ENCODE data around the gene MRGPRD. TPM values are rescaled to one million over a fixed set of nuclear protein-coding genes. Genes with fewer than 3 reads are reported as not detected.

The MRGPRD gene
- total and polyA plus RNA-seq, 4 donors = not detected

DNA sequence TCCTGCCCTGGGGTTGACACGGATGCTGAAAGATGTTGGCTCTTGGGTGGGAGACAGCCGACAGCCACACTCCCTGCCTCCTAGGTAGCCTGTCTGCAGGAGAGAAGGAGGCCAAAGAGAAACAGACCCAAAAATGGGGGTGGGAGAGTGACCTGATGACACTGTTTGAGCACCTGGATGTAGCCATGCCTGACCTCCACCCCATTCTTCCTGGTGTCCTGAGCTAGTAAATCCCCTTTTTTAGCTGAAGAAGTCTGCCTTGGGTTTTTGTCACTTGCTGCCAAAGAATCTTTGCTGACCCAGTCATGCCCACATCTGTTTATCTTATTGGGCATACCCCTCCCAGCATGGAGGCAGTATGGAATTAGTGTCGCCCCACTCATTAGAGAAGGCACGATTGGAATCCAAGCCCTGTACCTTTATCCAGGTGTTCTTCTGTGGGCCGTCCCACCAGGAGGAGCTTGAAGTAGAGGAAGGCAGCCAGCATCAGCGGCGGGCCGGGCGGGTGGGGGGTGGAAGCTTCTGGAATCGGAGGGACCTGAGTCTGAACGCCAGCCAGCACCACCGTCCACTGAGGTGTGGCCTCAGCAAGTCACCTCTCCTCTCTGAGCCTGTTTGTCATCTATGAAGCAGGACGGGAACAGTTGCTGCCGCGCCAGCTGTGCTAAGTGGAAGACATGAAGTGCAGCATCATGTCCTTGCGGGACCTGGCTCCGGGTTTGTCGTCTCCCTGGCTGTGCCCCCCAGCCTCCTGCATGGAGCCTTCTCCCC lies 39.3 kb downstream of the MRGPRD start:
- H3K27ac ChIP-seq (ENCODE audit: low read depth in 1 of 2, low read length in 2 of 2) = no peak overlapping the region
- WGBS = 95% methylated on average over 18 of the region's 18 CpGs
- DNase-seq (ENCODE audit: low spot score) = no peak
- H3K27me3 ChIP-seq (ENCODE audit: control insufficient read depth in 4 of 4, insufficient read depth in 4 of 4, low read length in 3 of 4) = no peaks in the 10 kb centered on the region
- no peaks in the 10 kb centered on the region for H3K4me1 ChIP-seq (ENCODE audit: control insufficient read depth in 4 of 4, insufficient read depth in 4 of 4, low read length in 3 of 4)
- H3K9ac ChIP-seq (ENCODE audit: low read depth in 1 of 2, low read length in 2 of 2) = no peak overlapping the region
- no peaks in the 10 kb centered on the region for H3K9me3 ChIP-seq (ENCODE audit: control insufficient read depth in 4 of 4, low read length in 3 of 4)
- peaks cover 12 to 33% (median 18%) of the 10 kb centered on the region in 4 donors for H3K36me3 ChIP-seq (ENCODE audit: control insufficient read depth in 4 of 4, insufficient read depth in 3 of 4, low read depth in 1 of 4, low read length in 3 of 4)
- TF ChIP-seq FOXA2 (IDR thresholded peaks at IDR 0.05) (no peak), RAD21 (IDR thresholded peaks at IDR 0.05) (no peak), RXRA (IDR thresholded peaks at IDR 0.05) (no peak), NR2F2 (IDR thresholded peaks at IDR 0.05) (no peak), SP1 (IDR thresholded peaks at IDR 0.05) (no peak), HNF4G (IDR thresholded peaks at IDR 0.05) (no peak), HNF4A (conservative IDR thresholded peaks at IDR 0.05) (no peak)
- TF ChIP-seq, protein P1, sequence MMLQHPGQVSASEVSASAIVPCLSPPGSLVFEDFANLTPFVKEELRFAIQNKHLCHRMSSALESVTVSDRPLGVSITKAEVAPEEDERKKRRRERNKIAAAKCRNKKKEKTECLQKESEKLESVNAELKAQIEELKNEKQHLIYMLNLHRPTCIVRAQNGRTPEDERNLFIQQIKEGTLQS (IDR thresholded peaks at IDR 0.05) = no peak
- TF ChIP-seq, protein P2, sequence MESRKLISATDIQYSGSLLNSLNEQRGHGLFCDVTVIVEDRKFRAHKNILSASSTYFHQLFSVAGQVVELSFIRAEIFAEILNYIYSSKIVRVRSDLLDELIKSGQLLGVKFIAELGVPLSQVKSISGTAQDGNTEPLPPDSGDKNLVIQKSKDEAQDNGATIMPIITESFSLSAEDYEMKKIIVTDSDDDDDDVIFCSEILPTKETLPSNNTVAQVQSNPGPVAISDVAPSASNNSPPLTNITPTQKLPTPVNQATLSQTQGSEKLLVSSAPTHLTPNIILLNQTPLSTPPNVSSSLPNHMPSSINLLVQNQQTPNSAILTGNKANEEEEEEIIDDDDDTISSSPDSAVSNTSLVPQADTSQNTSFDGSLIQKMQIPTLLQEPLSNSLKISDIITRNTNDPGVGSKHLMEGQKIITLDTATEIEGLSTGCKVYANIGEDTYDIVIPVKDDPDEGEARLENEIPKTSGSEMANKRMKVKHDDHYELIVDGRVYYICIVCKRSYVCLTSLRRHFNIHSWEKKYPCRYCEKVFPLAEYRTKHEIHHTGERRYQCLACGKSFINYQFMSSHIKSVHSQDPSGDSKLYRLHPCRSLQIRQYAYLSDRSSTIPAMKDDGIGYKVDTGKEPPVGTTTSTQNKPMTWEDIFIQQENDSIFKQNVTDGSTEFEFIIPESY (IDR thresholded peaks at IDR 0.05) = no peak
- TF ChIP-seq, protein P3, sequence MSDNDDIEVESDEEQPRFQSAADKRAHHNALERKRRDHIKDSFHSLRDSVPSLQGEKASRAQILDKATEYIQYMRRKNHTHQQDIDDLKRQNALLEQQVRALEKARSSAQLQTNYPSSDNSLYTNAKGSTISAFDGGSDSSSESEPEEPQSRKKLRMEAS (IDR thresholded peaks at IDR 0.05) = no peak
- no peak overlapping the region for H3K4me3 ChIP-seq (ENCODE audit: low read depth in 1 of 3, low read length in 3 of 3)

DNA sequence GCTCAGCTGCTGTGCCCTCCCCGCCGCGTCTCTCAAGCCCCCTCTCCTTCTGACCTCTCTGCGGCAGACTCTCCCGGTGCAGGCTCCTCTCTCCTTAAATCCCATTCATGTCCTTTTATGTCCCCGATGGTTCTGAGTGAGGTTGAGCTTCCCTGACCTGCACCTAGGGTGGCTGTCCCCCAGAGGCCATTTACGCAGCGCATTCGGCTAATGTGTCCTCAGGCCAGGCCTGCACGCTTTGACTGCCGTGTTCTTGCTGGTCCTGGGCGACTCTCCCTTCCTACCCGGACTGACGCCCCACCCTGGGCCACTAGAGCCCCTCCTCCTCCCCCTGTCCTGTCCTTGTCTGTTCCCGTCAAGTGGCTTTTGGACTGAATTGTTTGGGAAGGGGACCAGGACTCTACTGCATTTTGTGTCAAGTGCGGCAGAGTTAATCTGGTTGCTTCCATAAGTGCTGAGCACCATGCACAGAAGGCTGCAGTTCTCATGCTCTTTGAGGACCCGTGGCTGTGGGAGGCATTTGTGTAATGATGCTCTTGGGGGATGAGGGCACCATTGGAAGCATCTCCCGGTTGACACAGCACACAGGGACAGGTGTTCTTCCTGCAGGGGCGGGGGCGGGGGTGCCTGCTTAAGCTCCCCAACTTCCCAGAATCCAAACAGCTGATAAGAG lies 40.0 kb downstream of the MRGPRD start:
- no peaks in the 10 kb centered on the region for H3K9me3 ChIP-seq (ENCODE audit: control insufficient read depth in 4 of 4, low read length in 3 of 4)
- H3K27ac ChIP-seq (ENCODE audit: low read depth in 1 of 2, low read length in 2 of 2) = no peak overlapping the region
- H3K4me3 ChIP-seq (ENCODE audit: low read depth in 1 of 3, low read length in 3 of 3) = no peak overlapping the region
- H3K9ac ChIP-seq (ENCODE audit: low read depth in 1 of 2, low read length in 2 of 2) = no peak overlapping the region
- no peaks in the 10 kb centered on the region for H3K27me3 ChIP-seq (ENCODE audit: control insufficient read depth in 4 of 4, insufficient read depth in 4 of 4, low read length in 3 of 4)
- no peak for TF ChIP-seq FOXA2 (IDR thresholded peaks at IDR 0.05)
- TF ChIP-seq SP1 (IDR thresholded peaks at IDR 0.05) = no peak
- no peak for TF ChIP-seq HNF4A (conservative IDR thresholded peaks at IDR 0.05)
- no peak for TF ChIP-seq EGR1 (IDR thresholded peaks at IDR 0.05; ENCODE audit: low read depth in 2 of 2)
- TF ChIP-seq TAF1 (conservative IDR thresholded peaks at IDR 0.05) = no peak
- no peak for TF ChIP-seq FOXA1 (IDR thresholded peaks at IDR 0.05)
- TF ChIP-seq NR2F2 (IDR thresholded peaks at IDR 0.05) = no peak
- TF ChIP-seq RAD21 (IDR thresholded peaks at IDR 0.05) = no peak
- no peak for TF ChIP-seq GABPA (IDR thresholded peaks at IDR 0.05 in 1 of 2, conservative IDR thresholded peaks at IDR 0.05 in 1 of 2)
- TF ChIP-seq RXRA (IDR thresholded peaks at IDR 0.05) = no peak
- TF ChIP-seq, protein P3 (IDR thresholded peaks at IDR 0.05) = no peak
- TF ChIP-seq, protein P4, sequence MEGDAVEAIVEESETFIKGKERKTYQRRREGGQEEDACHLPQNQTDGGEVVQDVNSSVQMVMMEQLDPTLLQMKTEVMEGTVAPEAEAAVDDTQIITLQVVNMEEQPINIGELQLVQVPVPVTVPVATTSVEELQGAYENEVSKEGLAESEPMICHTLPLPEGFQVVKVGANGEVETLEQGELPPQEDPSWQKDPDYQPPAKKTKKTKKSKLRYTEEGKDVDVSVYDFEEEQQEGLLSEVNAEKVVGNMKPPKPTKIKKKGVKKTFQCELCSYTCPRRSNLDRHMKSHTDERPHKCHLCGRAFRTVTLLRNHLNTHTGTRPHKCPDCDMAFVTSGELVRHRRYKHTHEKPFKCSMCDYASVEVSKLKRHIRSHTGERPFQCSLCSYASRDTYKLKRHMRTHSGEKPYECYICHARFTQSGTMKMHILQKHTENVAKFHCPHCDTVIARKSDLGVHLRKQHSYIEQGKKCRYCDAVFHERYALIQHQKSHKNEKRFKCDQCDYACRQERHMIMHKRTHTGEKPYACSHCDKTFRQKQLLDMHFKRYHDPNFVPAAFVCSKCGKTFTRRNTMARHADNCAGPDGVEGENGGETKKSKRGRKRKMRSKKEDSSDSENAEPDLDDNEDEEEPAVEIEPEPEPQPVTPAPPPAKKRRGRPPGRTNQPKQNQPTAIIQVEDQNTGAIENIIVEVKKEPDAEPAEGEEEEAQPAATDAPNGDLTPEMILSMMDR (IDR thresholded peaks at IDR 0.05; ENCODE audit: low read depth, low read length, missing input control) = no peak
- no peak for TF ChIP-seq JUND (IDR thresholded peaks at IDR 0.05)
- 96% methylated on average over 20 of the region's 20 CpGs for whole genome bisulfite sequencing
- no peaks in the 10 kb centered on the region for H3K4me1 ChIP-seq (ENCODE audit: control insufficient read depth in 4 of 4, insufficient read depth in 4 of 4, low read length in 3 of 4)
- H3K36me3 ChIP-seq (ENCODE audit: control insufficient read depth in 4 of 4, insufficient read depth in 3 of 4, low read depth in 1 of 4, low read length in 3 of 4) = peaks cover 12 to 40% (median 22%) of the 10 kb centered on the region in 4 donors
- no peak for DNase-seq (ENCODE audit: low spot score)
